Measurements from ENCODE around the gene FNBP1L.

The FNBP1L gene

GRCh38 chr1:93595743-93596142 is 147.8 kb downstream of the FNBP1L start:
- DNase-seq = no peak

GRCh38 chr1:93596329-93597089 is 148.6 kb downstream of the FNBP1L start:
- no peak for DNase-seq

GRCh38 chr1:93597709-93598108 is 149.8 kb downstream of the FNBP1L start:
- DNase-seq = no peak

GRCh38 chr1:93598396-93598795 is 150.5 kb downstream of the FNBP1L start:
- DNase-seq = no peak

GRCh38 chr1:93598861-93599439 is 151.0 kb downstream of the FNBP1L start:
- DNase-seq = no peak

GRCh38 chr1:93599479-93599878 is 151.6 kb downstream of the FNBP1L start:
- DNase-seq = no peak

- no peak for DNase-seq
These were observed 152.7 kb downstream of the FNBP1L start for GRCh38 chr1:93600663-93601062.

GRCh38 chr1:93601686-93602085 is 153.8 kb downstream of the FNBP1L start:
- no peak for DNase-seq

- no peak for DNase-seq
These were observed 154.2 kb downstream of the FNBP1L start for GRCh38 chr1:93602101-93602500.

GRCh38 chr1:93603106-93603505 is 155.2 kb downstream of the FNBP1L start:
- DNase-seq = no peak

GRCh38 chr1:93603601-93604000 is 155.7 kb downstream of the FNBP1L start:
- DNase-seq = no peak
